HG03521 (cell line): ENCODE results near the gene ADRA2B.
"Not testable (repeated sequence)": the region's sequence is repeated elsewhere in the genome, so short reads cannot be mapped to it uniquely, and the experiment has no call there.

Experiments
- ATAC-seq: cut with Tn5 transposase; IDR thresholded peaks from one replicate; pipeline ENCODE4 v1.9.1; 2021; ENCODE audit warnings: mild to moderate bottlenecking, moderate library complexity; ENCODE audit not compliant: unreplicated experiment

The ADRA2B gene

GRCh38 chr2:96116424-96116878 is at the start of gene ADRA2B:
Gene ADRA2B, minus strand, starts transcription at chr2:96116571. Its CDS starts 422 bp downstream, at chr2:96116149.
- ATAC-seq, result peak; percentile 29

GRCh38 chr2:96164459-96165184 is 48.3 kb upstream of the ADRA2B start:
- peak; percentile 65 for ATAC-seq

DNA sequence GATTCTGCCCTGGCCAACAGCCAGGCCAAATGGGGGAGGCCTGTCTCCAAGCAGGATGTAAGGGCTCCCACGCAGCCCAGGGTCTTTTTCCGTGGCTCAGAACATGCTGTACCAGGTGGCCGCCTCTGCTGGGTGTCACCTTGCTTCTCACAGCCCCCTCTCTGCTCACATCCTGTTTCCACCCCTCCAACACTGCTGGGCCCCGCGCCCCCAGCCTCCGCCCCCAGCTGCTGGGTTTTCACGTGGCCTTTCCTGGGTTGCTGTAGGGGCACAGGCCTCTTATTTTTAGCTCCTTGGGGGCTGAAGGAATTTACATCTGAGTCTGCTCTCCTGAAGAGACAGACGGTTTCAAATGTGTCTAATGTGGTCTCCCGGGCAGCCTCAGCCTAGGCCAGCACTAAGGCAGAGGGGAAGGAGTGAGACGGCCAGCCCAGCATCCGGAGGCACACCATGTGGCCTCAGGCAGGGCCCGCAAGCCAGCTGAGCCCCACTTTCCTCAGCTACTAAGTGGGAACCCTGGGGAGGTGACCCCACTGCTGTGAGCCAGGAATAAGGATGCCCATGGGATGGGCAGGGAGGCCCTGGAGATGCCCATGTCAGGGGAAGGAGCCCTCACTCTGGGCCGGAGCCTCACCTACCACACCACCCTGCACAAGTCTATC is 47.5 kb upstream of the ADRA2B start:
- ATAC-seq, result peak; percentile 50

DNA sequence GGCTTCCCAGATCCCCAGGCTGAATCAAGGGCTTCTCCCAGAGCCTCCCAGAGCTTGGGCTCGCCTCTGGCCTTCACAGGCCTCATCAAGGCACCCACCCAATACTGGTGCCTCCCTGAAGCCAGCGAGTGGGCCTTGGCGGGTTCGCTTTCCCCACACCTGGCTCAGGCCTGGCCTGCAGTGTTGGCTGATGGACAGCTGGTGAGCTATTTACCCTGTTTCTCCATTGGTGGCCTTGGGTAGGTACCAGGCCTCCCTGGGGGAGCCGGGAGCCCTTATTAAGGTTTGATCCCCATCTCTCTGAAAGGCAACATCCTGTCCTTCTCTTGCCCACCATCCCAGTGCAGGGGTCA is 47.0 kb upstream of the ADRA2B start:
- ATAC-seq, result peak; percentile 7

- no peak for ATAC-seq
These were observed 45.5 kb upstream of the ADRA2B start for GRCh38 chr2:96161898-96162297.

GRCh38 chr2:96160366-96160765 is 44.0 kb upstream of the ADRA2B start:
- ATAC-seq, result not testable (repeated sequence)

- no peak for ATAC-seq
These were observed 42.9 kb upstream of the ADRA2B start for GRCh38 chr2:96159084-96159830.

DNA sequence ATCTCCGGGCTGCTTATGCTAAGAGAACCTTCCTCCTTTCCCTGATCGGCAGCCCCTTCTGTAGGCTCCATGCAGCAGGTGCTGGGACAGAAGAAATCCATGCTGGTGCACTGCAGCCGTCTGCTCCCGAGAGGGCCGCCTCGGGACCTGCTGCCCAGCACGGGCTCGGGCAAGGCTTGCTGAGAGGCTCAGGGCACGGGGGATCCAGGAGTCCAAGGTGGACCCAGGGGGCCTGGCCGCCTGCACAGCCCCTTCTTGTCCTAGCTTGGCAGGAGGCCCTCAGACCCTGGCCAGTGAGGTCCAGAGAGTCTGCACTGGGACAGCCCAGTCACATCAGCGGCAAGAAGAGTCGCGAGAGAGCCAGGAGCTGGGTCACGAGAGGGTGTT is 42.2 kb upstream of the ADRA2B start:
- ATAC-seq, result no peak

GRCh38 chr2:96157649-96158553 is 41.5 kb upstream of the ADRA2B start:
- ATAC-seq, result peak; percentile 45

DNA sequence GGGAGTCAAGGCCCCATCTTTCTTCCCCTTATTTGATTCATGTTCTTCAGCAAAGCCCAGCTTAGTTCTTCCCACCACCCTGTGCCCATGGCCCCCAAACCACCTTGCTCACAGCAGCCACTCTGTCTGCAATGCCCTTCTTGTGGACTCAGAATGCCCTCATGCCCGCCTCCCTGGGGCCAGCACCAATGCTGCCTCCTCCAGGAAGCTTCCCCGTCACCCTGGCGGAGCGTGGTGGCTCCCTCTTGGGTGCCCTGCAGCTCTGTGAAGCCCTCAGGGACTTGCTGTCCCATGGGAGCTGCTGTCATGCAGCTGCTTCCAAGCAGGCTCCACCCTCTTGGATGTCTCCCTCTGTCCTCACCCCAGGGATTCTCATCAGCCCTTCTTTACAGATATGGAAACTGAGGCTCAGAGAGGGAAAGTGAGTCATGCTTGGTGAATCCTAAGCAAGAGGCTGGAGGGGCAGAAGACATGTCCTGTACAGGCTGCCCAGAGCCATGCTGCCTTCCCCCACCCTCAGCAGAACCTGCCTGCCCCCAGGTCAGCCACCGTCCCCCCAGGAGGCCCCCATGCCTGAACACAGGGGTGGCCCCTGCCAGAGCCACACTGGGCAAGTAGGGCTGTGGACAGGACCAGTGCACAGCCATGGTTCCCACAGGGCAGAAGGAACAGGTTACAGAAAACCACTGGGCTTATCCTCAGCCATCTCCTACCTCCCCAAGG is 40.7 kb upstream of the ADRA2B start:
- no peak for ATAC-seq

GRCh38 chr2:96156011-96156820 is 39.8 kb upstream of the ADRA2B start:
- no peak for ATAC-seq

GRCh38 chr2:96154506-96155380 is 38.4 kb upstream of the ADRA2B start:
- ATAC-seq, result no peak

- no peak for ATAC-seq
These were observed 37.6 kb upstream of the ADRA2B start for GRCh38 chr2:96153991-96154431.

DNA sequence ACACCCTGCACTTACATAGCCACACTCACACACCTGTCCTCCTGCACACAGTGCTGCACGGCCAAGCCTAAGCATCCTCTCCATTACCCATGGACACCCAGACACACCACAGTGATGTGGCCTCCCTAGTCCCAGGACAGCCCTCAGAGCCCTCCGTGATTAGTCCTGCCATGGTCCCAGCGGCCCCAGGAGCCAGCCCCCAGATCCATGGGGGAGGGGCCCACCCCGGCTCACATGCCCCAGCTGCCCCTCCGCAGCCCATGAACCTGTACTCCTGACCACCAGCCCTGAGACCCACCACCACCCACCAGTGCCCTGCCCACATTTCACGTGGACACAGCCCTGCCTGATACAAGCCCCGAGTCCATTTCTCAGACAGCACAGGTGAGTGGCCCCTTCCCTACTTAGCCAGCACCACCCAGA is 36.9 kb upstream of the ADRA2B start:
- no peak for ATAC-seq

DNA sequence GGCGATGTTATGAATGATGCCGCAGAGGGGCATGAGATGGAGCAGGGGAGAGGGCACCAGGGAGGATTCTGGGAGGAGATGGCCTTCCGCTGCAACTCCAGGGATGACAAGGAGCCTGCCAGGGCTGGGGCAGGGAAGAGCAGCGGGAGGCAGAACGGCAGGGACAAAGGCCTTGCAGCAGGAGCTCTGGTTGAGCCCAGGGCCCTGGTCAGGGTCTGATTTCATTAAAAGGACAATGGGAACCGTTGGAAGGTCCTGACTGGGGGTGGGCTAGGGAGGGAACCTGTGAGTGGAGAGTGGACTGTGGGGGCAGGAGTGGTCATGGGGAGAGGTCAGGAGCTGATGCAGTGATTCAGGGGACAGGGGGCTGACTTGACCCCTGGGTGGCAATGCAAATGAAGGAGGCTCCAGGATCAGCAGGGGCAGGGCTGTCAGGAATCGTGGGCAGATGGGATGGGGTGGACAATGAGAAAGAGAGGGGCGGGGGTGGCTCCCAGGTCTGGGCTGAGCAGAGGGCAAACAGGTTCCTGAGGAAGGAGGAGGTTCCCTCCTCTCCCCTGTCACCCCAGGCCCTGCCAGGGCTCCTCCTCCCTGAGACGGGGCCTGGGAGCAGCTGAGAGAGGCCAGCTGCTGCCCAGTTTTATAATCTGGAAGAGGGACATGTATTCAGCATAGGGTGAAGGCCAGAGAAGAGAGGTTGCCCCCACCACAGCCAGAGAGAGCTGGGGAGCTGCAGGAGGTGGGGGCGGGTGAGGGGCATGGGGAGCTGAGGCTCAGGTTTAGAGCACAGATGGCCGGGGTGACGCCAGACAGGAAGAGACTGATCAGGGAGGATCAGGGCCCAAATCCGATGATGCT is 36.2 kb upstream of the ADRA2B start:
- ATAC-seq, result no peak

DNA sequence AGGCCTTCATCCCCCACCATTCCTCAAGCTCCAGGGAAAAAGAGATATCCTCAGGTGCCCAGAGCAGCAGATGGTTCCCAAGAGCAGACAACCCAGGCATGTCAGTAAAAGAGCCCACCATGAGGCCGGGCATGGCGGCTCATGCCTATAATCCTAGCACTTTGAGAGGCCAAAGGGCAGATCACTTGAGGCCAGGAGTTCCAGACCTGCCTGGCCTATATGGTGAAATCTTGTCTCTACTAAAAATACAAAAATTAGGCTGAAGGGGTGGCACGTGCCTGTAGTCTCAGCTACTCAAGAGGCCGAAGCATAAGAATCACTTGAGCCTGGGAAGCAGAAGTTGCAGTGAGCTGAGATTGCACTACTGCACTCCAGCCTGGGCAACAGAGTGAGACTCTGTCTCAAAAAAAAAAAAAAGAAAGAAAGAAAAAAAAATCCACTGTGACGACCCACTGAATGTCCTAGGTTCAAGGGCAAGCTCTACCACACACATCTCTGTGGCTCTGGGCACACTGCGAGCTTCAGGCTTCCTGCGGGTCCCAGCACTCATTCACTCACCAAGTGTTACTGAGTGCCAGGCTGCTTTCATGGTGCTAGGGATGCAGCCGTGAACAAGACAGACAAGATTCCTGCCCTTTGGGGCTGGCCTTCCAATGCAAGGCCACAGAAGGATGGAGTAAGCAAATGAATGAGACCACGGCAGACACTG is 35.4 kb upstream of the ADRA2B start:
- ATAC-seq, result no peak
